ENCODE data around the gene WDR1. TPM values are rescaled to one million over a fixed set of nuclear protein-coding genes. Genes with fewer than 3 reads are reported as not detected.
A peak's percentile ranks its signal among the peaks of the same experiment; 100 is the strongest.

WDR1 gene
- total RNA-seq, 1 experiment from 2014 or later: 407 TPM

- no peak for DNase-seq (ENCODE audit: low read depth)
Observed at GRCh38 chr4:10085828-10086505, 30.6 kb downstream of the WDR1 start.

DNA sequence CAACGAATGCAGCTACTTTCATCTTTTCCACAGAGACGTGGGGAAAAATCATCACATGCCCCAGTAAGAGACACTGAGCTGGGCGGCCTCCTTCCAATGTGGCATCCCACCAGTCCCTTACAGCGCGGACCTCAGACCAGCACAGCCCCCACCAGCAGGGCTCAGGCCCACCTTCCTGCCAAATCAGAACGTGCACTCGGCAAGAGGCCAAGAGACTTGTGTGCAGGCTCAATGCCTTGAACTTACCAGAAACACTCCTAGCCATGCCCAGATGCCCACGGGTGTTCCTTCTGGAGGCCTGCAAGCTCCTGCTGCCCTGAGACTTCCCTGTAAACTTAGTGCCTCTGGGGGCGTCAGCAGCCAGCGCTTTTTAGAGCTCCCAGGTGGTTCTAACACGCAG, 31.2 kb downstream of the WDR1 start:
- DNase-seq (ENCODE audit: low read depth): no peak

DNA sequence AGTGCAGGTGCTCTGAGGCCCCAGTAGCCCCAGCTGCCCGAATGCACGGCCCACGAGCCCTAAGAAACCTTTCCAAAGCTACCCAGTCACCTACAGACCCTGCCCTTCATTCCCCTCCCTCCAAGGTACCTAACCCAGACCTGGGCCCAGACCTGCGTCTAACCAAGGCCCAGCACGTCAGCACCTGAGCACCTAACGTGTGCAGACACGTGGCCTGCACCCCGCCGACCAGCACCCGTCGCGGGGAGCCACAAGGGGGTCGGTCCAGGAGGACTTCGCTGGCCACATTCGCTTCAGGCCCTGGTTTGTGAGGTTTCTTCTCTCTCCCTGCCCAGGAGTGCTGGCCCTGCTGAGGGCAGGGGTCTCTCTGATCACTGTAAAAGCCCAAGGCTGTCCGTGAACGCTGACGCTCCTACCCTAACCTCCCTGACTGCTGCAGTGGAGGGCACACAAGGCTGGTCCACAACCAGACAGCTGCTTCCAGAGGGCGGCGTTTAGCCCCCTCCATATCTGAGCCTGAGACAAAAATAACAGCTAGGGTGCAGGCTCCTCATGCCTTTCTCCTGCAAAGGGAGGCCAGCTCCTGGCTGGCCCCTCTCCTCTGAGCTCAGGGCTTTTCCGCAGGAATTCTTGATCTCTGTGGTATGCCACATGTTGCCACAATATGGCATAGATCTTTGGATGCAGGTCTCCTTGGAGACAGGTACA, 31.8 kb downstream of the WDR1 start:
- DNase-seq (ENCODE audit: low read depth): no peak

DNA sequence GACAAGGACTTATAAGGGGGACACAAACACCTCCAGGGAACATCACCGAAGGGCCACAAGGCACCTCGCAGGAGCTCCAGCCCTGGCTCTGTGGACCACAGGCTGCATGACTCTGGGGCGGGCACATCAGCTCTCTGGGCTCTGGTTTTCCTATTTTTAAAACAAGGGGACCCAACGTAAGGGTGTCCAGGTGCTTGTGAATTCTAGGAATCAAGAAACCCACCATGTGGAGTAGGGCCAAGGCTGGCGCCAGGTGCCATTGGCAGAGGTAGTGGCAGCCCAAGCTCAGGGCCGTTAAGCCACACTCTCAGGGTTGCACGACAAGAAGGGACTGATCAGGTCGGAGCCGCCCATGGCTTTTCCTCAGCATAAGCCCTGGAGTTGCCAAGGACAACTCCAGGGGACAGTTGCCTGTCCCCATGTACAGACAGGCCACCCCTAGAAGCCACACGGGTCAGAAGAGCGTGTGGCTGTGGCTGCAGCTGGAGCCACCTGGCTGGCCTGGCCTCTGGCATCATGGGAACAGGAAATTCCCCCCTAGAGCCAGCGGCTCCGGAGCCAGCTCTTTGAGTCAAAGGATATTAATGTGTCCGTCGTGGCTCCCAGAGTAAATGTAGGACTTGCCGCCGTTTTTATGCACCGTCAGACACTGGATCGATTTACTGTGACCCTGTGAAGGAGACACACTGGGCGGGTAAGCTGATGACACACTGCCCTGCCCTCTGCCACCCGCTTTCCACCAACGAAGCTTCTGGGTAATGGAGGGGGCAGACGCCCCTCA, 32.5 kb downstream of the WDR1 start:
- no peak for DNase-seq (ENCODE audit: low read depth)

GRCh38 chr4:10083331-10083771, 33.2 kb downstream of the WDR1 start:
- no peak for DNase-seq (ENCODE audit: low read depth)

- no peak for DNase-seq (ENCODE audit: low read depth)
Observed at GRCh38 chr4:10082459-10083272, 33.9 kb downstream of the WDR1 start.

DNA sequence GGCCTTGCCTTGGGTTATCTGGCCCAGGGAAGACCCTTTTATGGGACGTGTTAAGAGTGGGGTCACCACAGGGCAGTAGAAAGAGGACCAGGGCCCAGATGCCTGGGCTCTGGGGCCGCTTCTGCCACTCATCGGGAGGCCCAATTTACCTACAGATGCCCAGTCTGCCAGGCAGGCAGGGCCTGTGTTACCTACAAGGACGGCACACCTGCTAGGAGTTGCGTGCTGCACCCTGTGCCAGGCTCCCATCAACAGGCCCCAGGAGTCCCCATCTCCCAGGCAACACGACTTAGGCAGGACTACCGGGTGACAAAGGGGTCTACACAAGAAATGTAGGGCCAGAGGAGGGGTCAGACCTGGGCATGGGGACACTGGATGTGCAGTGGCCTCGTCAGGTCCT, 34.6 kb downstream of the WDR1 start:
- DNase-seq (ENCODE audit: low read depth): no peak

DNA sequence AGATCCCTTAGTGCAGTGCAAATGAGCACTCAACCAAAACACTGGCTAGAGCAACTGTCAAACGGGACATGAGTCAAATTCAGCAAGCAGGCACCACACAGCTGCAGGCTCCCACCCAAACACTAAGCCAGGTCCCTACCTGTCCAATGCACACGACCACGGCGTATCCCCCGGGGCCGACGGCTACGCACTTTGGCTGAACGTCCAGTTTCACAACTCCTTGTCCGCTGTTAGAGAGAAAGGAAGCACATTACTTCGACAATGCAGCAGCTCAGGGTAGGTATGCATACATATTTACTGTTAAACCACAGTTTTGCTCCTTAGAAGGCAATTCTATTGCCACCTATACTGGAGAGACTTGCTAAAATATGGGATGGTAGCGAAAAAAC, 35.4 kb downstream of the WDR1 start:
- no peak for DNase-seq (ENCODE audit: low read depth)

- no peak for DNase-seq (ENCODE audit: low read depth)
Observed at GRCh38 chr4:10080589-10081217, 35.9 kb downstream of the WDR1 start.

GRCh38 chr4:10079912-10080588, 36.5 kb downstream of the WDR1 start:
- no peak for DNase-seq (ENCODE audit: low read depth)

GRCh38 chr4:10079256-10079655, 37.3 kb downstream of the WDR1 start:
- no peak for DNase-seq (ENCODE audit: low read depth)

- no peak for DNase-seq (ENCODE audit: low read depth)
Observed at GRCh38 chr4:10078481-10079233, 37.9 kb downstream of the WDR1 start.

DNA sequence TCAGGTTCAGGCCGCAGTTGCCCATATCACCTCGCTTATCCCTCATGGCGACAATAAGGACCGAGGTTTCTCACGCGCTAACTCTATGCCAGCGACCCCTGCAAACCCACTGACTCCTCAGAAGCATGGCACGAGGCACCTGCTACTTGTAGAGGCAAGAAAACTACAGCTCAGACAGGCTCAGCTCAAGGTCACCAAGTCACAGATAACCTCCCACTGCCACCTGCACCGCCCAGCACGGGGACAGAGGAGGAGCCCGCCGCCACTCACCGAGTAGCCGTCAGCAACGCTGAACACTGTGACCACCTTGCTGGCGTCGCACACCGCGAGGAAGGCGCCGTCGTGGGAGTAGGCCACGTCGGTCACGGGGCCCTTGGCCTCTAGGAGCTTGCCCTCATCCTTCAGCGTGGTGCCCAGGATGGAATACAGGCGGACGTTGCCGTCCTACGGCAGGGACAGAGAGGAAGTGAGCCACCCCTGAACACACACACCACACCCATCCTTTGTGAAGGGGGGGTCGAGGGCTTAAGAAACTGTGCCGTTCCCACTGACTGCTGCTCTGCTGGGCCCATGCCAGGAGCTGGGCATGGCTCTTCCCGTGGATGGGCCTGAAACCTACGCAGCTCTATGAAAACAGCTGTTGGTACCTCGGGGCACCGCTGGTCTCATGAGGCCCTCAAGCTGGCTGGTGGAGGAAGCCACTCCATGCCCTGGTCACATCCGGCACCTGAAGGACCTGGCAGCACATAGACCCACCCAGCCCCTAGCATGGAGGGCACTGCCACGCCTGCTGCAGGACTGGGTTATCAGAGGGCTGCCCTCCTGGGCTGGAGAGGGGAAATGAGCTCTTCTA, 38.9 kb downstream of the WDR1 start:
- DNase-seq (ENCODE audit: low read depth): no peak

GRCh38 chr4:10077076-10077475, 39.5 kb downstream of the WDR1 start:
- DNase-seq (ENCODE audit: low read depth): no peak

- no peak for DNase-seq (ENCODE audit: low read depth)
Observed at GRCh38 chr4:10075953-10076391, 40.6 kb downstream of the WDR1 start.

DNA sequence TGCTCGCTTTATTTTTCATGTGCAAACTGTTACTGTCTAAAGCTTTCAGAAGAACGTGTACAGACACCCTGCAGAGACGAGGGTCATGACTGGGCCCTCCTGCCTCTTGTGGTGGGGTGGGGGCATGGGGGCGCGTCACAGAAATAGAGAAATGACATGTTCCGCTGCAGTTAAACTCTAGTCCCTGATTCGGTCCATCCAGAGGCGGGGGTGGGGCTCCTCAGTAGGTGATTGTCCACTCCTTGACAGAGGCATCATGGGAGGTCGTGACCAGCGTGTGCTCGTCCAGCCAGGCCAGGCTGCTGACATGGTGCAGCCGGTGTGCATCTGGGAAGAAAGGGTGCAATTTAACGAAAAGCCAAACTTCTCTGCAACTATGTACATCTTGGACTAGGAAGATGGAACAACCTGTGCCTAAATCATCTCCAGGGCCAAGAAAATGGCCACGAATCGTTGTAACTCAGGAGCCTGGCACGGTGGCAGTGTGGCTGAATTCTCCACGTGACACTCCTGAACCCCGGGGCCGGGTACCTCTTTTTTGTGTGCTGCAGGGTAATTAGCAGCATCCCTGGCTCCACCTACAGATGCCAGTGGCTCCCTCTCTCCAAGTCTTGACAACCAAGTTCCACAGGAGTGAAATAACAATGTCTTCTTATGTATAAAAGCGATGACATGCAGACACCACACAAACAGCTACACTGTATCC, 41.3 kb downstream of the WDR1 start:
- no peak for DNase-seq (ENCODE audit: low read depth)

GRCh38 chr4:10074767-10075105, 41.9 kb downstream of the WDR1 start:
- peak; percentile 53 for DNase-seq (ENCODE audit: low read depth)

DNA sequence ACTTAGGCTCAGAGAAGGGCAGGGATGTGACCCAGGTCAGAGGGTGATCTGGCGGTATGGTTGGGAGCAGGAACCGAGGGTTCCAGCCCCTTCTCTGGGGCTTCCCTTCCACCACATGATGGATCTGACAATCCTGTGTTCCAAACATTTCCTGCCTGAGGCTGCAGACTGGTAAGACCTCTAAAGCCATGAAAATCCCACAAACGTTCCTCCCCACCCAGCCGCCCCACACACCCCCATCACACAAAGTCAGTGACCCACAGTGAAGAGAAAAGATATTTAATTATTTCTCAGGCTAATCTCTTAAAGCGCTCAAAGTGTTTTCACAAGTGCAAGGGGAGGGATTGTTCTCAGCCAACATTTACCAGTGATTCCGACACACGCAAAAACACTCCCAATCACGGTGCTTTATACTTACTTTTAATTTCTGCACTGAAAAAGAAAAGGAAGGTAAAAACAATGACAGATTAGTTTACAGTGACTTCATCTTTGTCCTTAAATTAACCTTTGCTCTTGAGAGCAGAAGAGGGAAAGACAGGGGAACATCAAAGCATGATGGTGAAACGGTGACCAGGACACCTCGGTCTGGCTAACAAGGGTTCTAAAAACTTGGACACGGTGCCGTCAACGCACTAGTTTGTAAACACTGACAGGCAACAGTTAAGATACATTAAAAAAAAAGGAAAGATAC, 42.4 kb downstream of the WDR1 start:
- DNase-seq (ENCODE audit: low read depth): no peak
